B cell (primary cell): ENCODE data around the gene DGKZ. TPM values are rescaled to one million over a fixed set of nuclear protein-coding genes. Genes with fewer than 3 reads are reported as not detected.

Experiments used
- ATAC-seq: fragments of 200-7000 bp; cut with Tn5 transposase; one replicate; pipeline ENCODE4 v1.10.0; 2021; ENCODE audit warnings: low read depth, mild to moderate bottlenecking, moderate number of reproducible peaks, moderate library complexity
- CTCF ChIA-PET: fragments of 350-600 bp; sonication (Branson Sonifier 250); formaldehyde crosslinking; loops from one replicate; lab custom pipeline; 2021; ENCODE audit warnings: antibody characterized with exemption, inconsistent platforms; lab: Charles Lee
- POLR2A ChIA-PET: fragments of 350-600 bp; sonication (Branson Sonifier 250); formaldehyde crosslinking; loops from one replicate; lab custom pipeline; 2021; ENCODE audit warnings: antibody characterized with exemption; lab: Charles Lee
- DNase-seq: peaks from one replicate; pipeline ENCODE4 v3.0.0; 2013
- H2AFZ ChIP-seq: 2 replicates; pipeline ENCODE4 v1.6.1; 2012; ENCODE audit warnings: mild to moderate bottlenecking, low read depth, low read length; ENCODE audit not compliant: insufficient read depth, poor library complexity, severe bottlenecking
- H3K27ac ChIP-seq, 2 donors: 1 replicate in 1 of 2; 2 replicates in 1 of 2; pipeline ENCODE4 v1.5.1; 2012 to 2013; ENCODE audit warnings: low read length in 2 of 2, mild to moderate bottlenecking in 2 of 2, moderate library complexity in 1 of 2
- H3K27me3 ChIP-seq, 4 experiments: fragments of 200-600 bp in 1 of 4; sonication (generic) in 1 of 4; replicated peaks in 1 of 4; 1 replicate in 2 of 4; 2 replicates in 2 of 4; pipeline versions ENCODE4 v1.6.1 to v1.7.0; 2013 to 2016; ENCODE audit warnings: low read length in 3 of 4, mild to moderate bottlenecking in 2 of 4, mixed read lengths in 1 of 4, moderate library complexity in 1 of 4; ENCODE audit not compliant: insufficient read depth in 4 of 4, control insufficient read depth in 3 of 4; ENCODE audit errors: control extremely low read depth in 1 of 4
- H3K36me3 ChIP-seq, 2 experiments: replicated peaks in 1 of 2; 1 replicate in 1 of 2; 2 replicates in 1 of 2; pipeline versions ENCODE4 v1.6.1 to v1.7.1; 2013; ENCODE audit warnings: low read length in 1 of 2; ENCODE audit not compliant: insufficient read depth in 2 of 2, control insufficient read depth in 1 of 2; ENCODE audit errors: control extremely low read depth in 1 of 2, extremely low read depth in 1 of 2
- H3K4me1 ChIP-seq, 2 donors: fragments of 200-600 bp in 1 of 2; sonication (generic) in 1 of 2; 1 replicate in 1 of 2; 2 replicates in 1 of 2; pipeline versions ENCODE4 v1.5.1 to v1.6.1; 2013 to 2017; ENCODE audit warnings: low read length in 2 of 2; ENCODE audit not compliant: control insufficient read depth in 2 of 2, insufficient read depth in 2 of 2
- H3K4me2 ChIP-seq: replicated peaks from 2 replicates; pipeline ENCODE3; 2012; ENCODE audit warnings: mild to moderate bottlenecking, low read depth, low read length; ENCODE audit not compliant: poor library complexity, severe bottlenecking
- H3K4me3 ChIP-seq, 5 experiments: fragments of 200-600 bp in 1 of 5; sonication (generic) in 1 of 5; 1 replicate in 3 of 5; 2 replicates in 2 of 5; pipeline versions ENCODE4 v1.5.1 to v1.7.0; 2011 to 2016; ENCODE audit warnings: low read length in 4 of 5, mild to moderate bottlenecking in 4 of 5, low read depth in 2 of 5, control low read depth in 1 of 5, moderate library complexity in 1 of 5; ENCODE audit not compliant: insufficient read depth in 1 of 5; ENCODE audit errors: control extremely low read depth in 1 of 5, extremely low read depth in 1 of 5
- H3K79me2 ChIP-seq: fragments of 200-600 bp; sonication (generic); one replicate; pipeline ENCODE4 v1.6.0; 2016; ENCODE audit warnings: low read length; ENCODE audit not compliant: control insufficient read depth, insufficient read depth
- H3K9ac ChIP-seq: fragments of 200-600 bp; sonication (generic); 2 replicates; pipeline ENCODE4 v1.6.1; 2017; ENCODE audit warnings: mild to moderate bottlenecking, low read length, moderate library complexity
- H3K9me3 ChIP-seq, 3 donors: one replicate each; pipeline versions ENCODE4 v1.6.1 to v1.7.1; 2013; ENCODE audit warnings: low read length in 2 of 3; ENCODE audit not compliant: control insufficient read depth in 2 of 3, insufficient read depth in 1 of 3; ENCODE audit errors: control extremely low read depth in 1 of 3
- H4K20me1 ChIP-seq: 2 replicates; pipeline ENCODE4 v1.6.0; 2012; ENCODE audit warnings: mild to moderate bottlenecking, low read length; ENCODE audit not compliant: insufficient read depth, control insufficient read depth, poor library complexity, severe bottlenecking
- H3K27ac Mint-ChIP-seq: one replicate; pipeline ENCODE4 v1.8.0; 2021; ENCODE audit warnings: mixed read lengths
- H3K27me3 Mint-ChIP-seq: one replicate; pipeline ENCODE4 v1.8.0; 2021; ENCODE audit warnings: mixed read lengths
- H3K4me1 Mint-ChIP-seq: one replicate; pipeline ENCODE4 v1.8.0; 2021; ENCODE audit warnings: mixed read lengths
- H3K4me3 Mint-ChIP-seq: one replicate; pipeline ENCODE4 v1.8.0; 2021; ENCODE audit warnings: mixed read lengths
- H3K9me3 Mint-ChIP-seq: one replicate; pipeline ENCODE4 v1.8.0; 2022; ENCODE audit warnings: mixed read lengths; ENCODE audit not compliant: insufficient read depth
- CTCF ChIP-seq: fragments of 200-600 bp; IDR thresholded peaks from one replicate; pipeline ENCODE4 v1.8.0; 2022; ENCODE audit warnings: antibody characterized with exemption, mild to moderate bottlenecking
- EZH2 ChIP-seq: IDR thresholded peaks from 2 replicates; pipeline ENCODE4 v1.6.1; 2012; ENCODE audit warnings: borderline replicate concordance, low read depth, mild to moderate bottlenecking, moderate library complexity, low read length; ENCODE audit not compliant: insufficient read depth, poor library complexity, severe bottlenecking
- WGBS: methylation state at CpG from one replicate; pipeline ENCODE4 v1.1.5; 2013; ENCODE audit warnings: missing lambda C conversion rate; ENCODE audit not compliant: insufficient coverage; 5-methylcytosine and 5-hydroxymethylcytosine counted together
- intact Hi-C: fragments of 100-400 bp; cut with micrococcal nuclease; formaldehyde crosslinking; loops from one replicate; pipeline ENCODE4 v1.10.0; 2022
- polyA plus RNA-seq: library from polyadenylated mRNA; depleted of rRNA; stranded (reverse); fragments of >200 nt; gene quantifications from 2 replicates; pipeline ENCODE4 v1.2.3, GENCODE V29; 2012
- total RNA-seq, 2 donors: library from RNA; stranded (reverse); fragments of 120-200 nt in 1 of 2; gene quantifications; 1 replicate in 1 of 2; 2 replicates in 1 of 2; pipeline versions ENCODE4 v1.2.3 to v1.2.4, GENCODE V29; 2013 to 2022

DGKZ gene
- total and polyA plus RNA-seq, 2 donors (not counting 1 experiment from before 2014, with no cell fraction given): 56.6 to 79.5 TPM

GRCh38 chr11:46306296-46306853 lies 40.9 kb upstream of the DGKZ start:
- H3K27me3 ChIP-seq: peaks cover 0 to 15% (median 1%) of the 10 kb centered on the region in 4 experiments
- H3K4me3 Mint-ChIP-seq: no peak overlapping the region
- H3K9me3 Mint-ChIP-seq: no peaks in the 10 kb centered on the region
- H3K4me1 ChIP-seq: peaks cover 0 to 16% of the 10 kb centered on the region in 2 donors
- no peak overlapping the region for H3K4me3 ChIP-seq
- peaks cover 13% of the 10 kb centered on the region for H3K4me1 Mint-ChIP-seq
- no peak overlapping the region for H3K9ac ChIP-seq
- H3K27ac ChIP-seq: no peak overlapping the region
- no peak overlapping the region for H3K27ac Mint-ChIP-seq
- no peak overlapping the region for H2AFZ ChIP-seq
- intact Hi-C loops: no loop called here
- no peaks in the 10 kb centered on the region for H3K36me3 ChIP-seq
- DNase-seq: no peak
- H3K79me2 ChIP-seq: no peaks in the 10 kb centered on the region
- H3K4me2 ChIP-seq: no peak overlapping the region
- 94% methylated on average over 4 of the region's 5 CpGs for WGBS
- no peaks in the 10 kb centered on the region for H4K20me1 ChIP-seq
- ChIA-PET CTCF (interaction anchor here (1.2 to 3.4 kb wide), 2 partner anchors 10 to 67 kb away, joined by 3 to 29 read pairs; no protein-coding TSS in a partner anchor), POLR2A (interaction anchor here (0.7 kb wide), 1 partner anchor 9 kb away, joined by 5 read pairs; no protein-coding TSS in a partner anchor)
- H3K9me3 ChIP-seq: peaks cover 0 to 3% (median 0%) of the 10 kb centered on the region in 3 donors
- ATAC-seq: no peak
- TF ChIP-seq CTCF (no peak), EZH2 (no peak)
- peaks cover 35% of the 10 kb centered on the region for H3K27me3 Mint-ChIP-seq

- Histone ChIP-seq H3K4me2 (no peak overlapping the region), H3K27me3 (peaks cover 0 to 15% (median 1%) of the 10 kb centered on the region in 4 experiments), H3K9me3 (peaks cover 0 to 3% (median 0%) of the 10 kb centered on the region in 3 donors), H4K20me1 (no peaks in the 10 kb centered on the region), H3K4me3 (no peak overlapping the region), H3K79me2 (no peaks in the 10 kb centered on the region), H3K9ac (no peak overlapping the region), H3K36me3 (no peaks in the 10 kb centered on the region), H2AFZ (no peak overlapping the region), H3K4me1 (peaks cover 0 to 16% of the 10 kb centered on the region in 2 donors), H3K27ac (no peak overlapping the region)
- H3K9me3 Mint-ChIP-seq: no peaks in the 10 kb centered on the region
- WGBS: no CpG with 5 or more reads among the region's 3 CpGs
- TF ChIP-seq EZH2 (no peak), CTCF (no peak)
- ATAC-seq (no peak), DNase-seq (no peak)
- CTCF ChIA-PET: interaction anchor here (1.0 to 3.4 kb wide), 3 partner anchors 9 to 68 kb away, joined by 3 to 29 read pairs (median 4); no protein-coding TSS in a partner anchor
- POLR2A ChIA-PET: no interaction called here
- H3K27ac Mint-ChIP-seq: no peak overlapping the region
- no peak overlapping the region for H3K4me3 Mint-ChIP-seq
- intact Hi-C loops: no loop called here
- peaks cover 40% of the 10 kb centered on the region for H3K27me3 Mint-ChIP-seq
- peaks cover 11% of the 10 kb centered on the region for H3K4me1 Mint-ChIP-seq
Observed at GRCh38 chr11:46307369-46307768, 39.9 kb upstream of the DGKZ start.
